Esophagus squamous epithelium (tissue), 5 donors: ENCODE measurements around the gene ESR1. TPM values are rescaled to one million over a fixed set of nuclear protein-coding genes. Genes with fewer than 3 reads are reported as not detected.

Experiments
- DNase-seq: peaks from one replicate; lab custom pipeline; 2025; lab: John Stamatoyannopoulos, UW
- H3K27ac ChIP-seq, 4 donors: fragments of 200-600 bp; sonication (generic); one replicate each; pipeline ENCODE4 v1.5.1; 2016 to 2019; ENCODE audit warnings: mild to moderate bottlenecking in 1 of 4
- H3K27me3 ChIP-seq, 4 donors: fragments of 200-600 bp; sonication (generic); 1 replicate in 3 of 4; 2 replicates in 1 of 4; pipeline versions ENCODE4 v1.5.1 to v1.6.0; 2017 to 2021; ENCODE audit warnings: antibody characterized with exemption in 1 of 4
- H3K36me3 ChIP-seq, 3 donors: fragments of 200-600 bp; sonication (generic); one replicate each; pipeline ENCODE4 v1.5.1; 2016 to 2019
- H3K4me1 ChIP-seq, 3 donors: fragments of 200-600 bp; sonication (generic); one replicate each; pipeline ENCODE4 v1.5.1; 2017 to 2019
- H3K4me3 ChIP-seq, 4 donors: fragments of 200-600 bp; sonication (generic); 1 replicate in 3 of 4; 2 replicates in 1 of 4; pipeline ENCODE4 v1.5.1; 2016 to 2019; ENCODE audit warnings: mild to moderate bottlenecking in 2 of 4, moderate library complexity in 1 of 4
- H3K9me3 ChIP-seq, 3 donors: fragments of 200-600 bp; sonication (generic); one replicate each; pipeline ENCODE4 v1.5.1; 2016 to 2019
- CTCF ChIP-seq, 6 experiments: fragments of 450-650 bp in 4 of 6; fragments of 200-600 bp in 2 of 6; sonication (generic) in 2 of 6; IDR thresholded peaks; one replicate each; pipeline ENCODE4 v1.5.1; 2016 to 2019; ENCODE audit warnings: antibody characterized with exemption in 6 of 6, mild to moderate bottlenecking in 4 of 6, moderate library complexity in 4 of 6
- POLR2A ChIP-seq, 4 donors: fragments of 450-650 bp; IDR thresholded peaks; one replicate each; pipeline ENCODE4 v1.6.1; 2017; ENCODE audit warnings: antibody characterized with exemption in 4 of 4, mild to moderate bottlenecking in 4 of 4, moderate library complexity in 3 of 4
- WGBS, 2 donors: methylation state at CpG; one replicate each; pipeline ENCODE4 v1.1.5; 2018; 5-methylcytosine and 5-hydroxymethylcytosine counted together
- intact Hi-C: fragments of 100-400 bp; cut with DNase I; formaldehyde crosslinking; loops from one replicate; pipeline ENCODE4 v1.15.0; 2022
- total RNA-seq, 4 donors: library from RNA; depleted of rRNA; stranded (reverse); fragments of >200 nt; gene quantifications; one replicate each; pipeline ENCODE4 v1.1.0, GENCODE V29; 2016
- donor health status: DM: yes; HTN: yes; CAD: no.

ESR1 gene
- total RNA-seq, 4 donors from 2014 or later, result 0.40 to 1.1 (median 0.95) TPM; not detected in 1

GRCh38 chr6:151783692-151784091 lies 23.8 kb upstream of the ESR1 start:
- no peak for DNase-seq
- TF ChIP-seq CTCF (IDR thresholded peaks at IDR 0.05) (no peak), POLR2A (IDR thresholded peaks at IDR 0.05) (no peak)
- H3K9me3 ChIP-seq, result no peaks in the 10 kb centered on the region
- no peak overlapping the region for H3K4me3 ChIP-seq
- intact Hi-C loops, result no loop called here
- no peaks in the 10 kb centered on the region for H3K36me3 ChIP-seq
- 66 to 74% methylated on average over 2 of the region's 2 CpGs for WGBS, 2 donors
- H3K27me3 ChIP-seq, result no peaks in the 10 kb centered on the region
- H3K27ac ChIP-seq, result no peak overlapping the region
- no peaks in the 10 kb centered on the region for H3K4me1 ChIP-seq

- Histone ChIP-seq H3K27ac (no peak overlapping the region), H3K4me1 (no peaks in the 10 kb centered on the region), H3K36me3 (no peaks in the 10 kb centered on the region), H3K9me3 (no peaks in the 10 kb centered on the region), H3K4me3 (no peak overlapping the region), H3K27me3 (no peaks in the 10 kb centered on the region)
- no peak for TF ChIP-seq POLR2A (IDR thresholded peaks at IDR 0.05)
- TF ChIP-seq CTCF (IDR thresholded peaks at IDR 0.05), result no peak
- intact Hi-C loops, result no loop called here
- no peak for DNase-seq
Observed at GRCh38 chr6:151784441-151785214, 22.9 kb upstream of the ESR1 start.

GRCh38 chr6:151796842-151797530 lies 10.5 kb upstream of the ESR1 start:
- DNase-seq, result no peak
- Histone ChIP-seq H3K4me3 (no peak overlapping the region), H3K9me3 (no peaks in the 10 kb centered on the region), H3K36me3 (no peaks in the 10 kb centered on the region), H3K4me1 (no peaks in the 10 kb centered on the region), H3K27me3 (no peaks in the 10 kb centered on the region), H3K27ac (no peak overlapping the region)
- 67 to 73% methylated on average over 5 of the region's 5 CpGs for WGBS, 2 donors
- intact Hi-C loops, result no loop called here
- TF ChIP-seq CTCF (IDR thresholded peaks at IDR 0.05) (no peak), POLR2A (IDR thresholded peaks at IDR 0.05) (no peak)

- TF ChIP-seq POLR2A (IDR thresholded peaks at IDR 0.05), result no peak
- TF ChIP-seq CTCF (IDR thresholded peaks at IDR 0.05), result no peak
- Histone ChIP-seq H3K9me3 (no peaks in the 10 kb centered on the region), H3K27me3 (peaks cover 0 to 52% (median 1%) of the 10 kb centered on the region in 4 donors), H3K4me1 (peaks cover 11 to 34% (median 11%) of the 10 kb centered on the region in 3 donors), H3K4me3 (no peak overlapping the region), H3K36me3 (no peaks in the 10 kb centered on the region), H3K27ac (no peak overlapping the region)
- 58 to 69% methylated on average over 9 of the region's 9 CpGs for WGBS, 2 donors
- intact Hi-C loops, result no loop called here
- no peak for DNase-seq
Observed at GRCh38 chr6:151803743-151804142, 3.7 kb upstream of the ESR1 start.
